ENCODE results near the gene AK3.

- TF ChIP-seq GATA3 (IDR thresholded peaks at IDR 0.05; ENCODE audit: low read depth, low read length) (no peak), GATA2 (IDR thresholded peaks at IDR 0.05; ENCODE audit: low read depth, low read length) (no peak)
These were observed 60.3 kb downstream of the AK3 start for GRCh38 chr9:4680750-4681149.

Measured in SH-SY5Y (cell line).